Measurements from ENCODE around the gene JAKMIP2.
"Not testable (repeated sequence)": the region's sequence is repeated elsewhere in the genome, so short reads cannot be mapped to it uniquely, and the experiment has no call there.

The JAKMIP2 gene

DNA sequence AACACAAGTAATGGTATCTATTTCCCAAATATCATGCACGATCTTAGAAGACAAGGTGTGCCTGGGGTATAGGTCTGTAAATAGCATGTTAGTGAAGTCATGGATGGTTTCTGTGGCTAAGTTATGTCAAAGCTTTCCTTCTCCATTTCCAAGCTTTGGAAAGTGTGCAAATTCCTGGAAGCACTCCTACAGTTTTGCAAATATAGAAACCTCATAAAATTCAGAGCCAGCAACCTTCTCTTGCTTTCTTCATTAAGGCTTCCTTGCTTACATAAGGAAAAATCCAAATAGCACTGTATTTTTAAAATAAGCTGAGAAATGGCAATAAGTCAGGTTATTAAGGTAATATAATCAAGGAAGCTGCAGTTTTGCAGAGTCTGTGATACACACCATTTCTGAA, 138.1 kb downstream of the JAKMIP2 start:
- DNase-seq (ENCODE audit: low read depth, low spot score): no peak
- H3K4me3 ChIP-seq: no peak overlapping the region
- H3K27ac ChIP-seq: no peak overlapping the region
- no peak overlapping the region for H3K9ac ChIP-seq (ENCODE audit: insufficient read length)
- peaks cover 91% of the 10 kb centered on the region for H3K36me3 ChIP-seq (ENCODE audit: insufficient read depth, low read length)
- TF ChIP-seq FOXP2 (optimal IDR thresholded peaks at IDR 0.05; ENCODE audit: control extremely low read depth, extremely low read length, insufficient read depth): no peak
- no peak for TF ChIP-seq EZH2 (IDR thresholded peaks at IDR 0.05)
- no peak for TF ChIP-seq POLR2AphosphoS5 (IDR thresholded peaks at IDR 0.05; ENCODE audit: borderline replicate concordance, low read depth, low read length)
- H3K9me3 ChIP-seq (ENCODE audit: low read depth, low read length): no peaks in the 10 kb centered on the region

DNA sequence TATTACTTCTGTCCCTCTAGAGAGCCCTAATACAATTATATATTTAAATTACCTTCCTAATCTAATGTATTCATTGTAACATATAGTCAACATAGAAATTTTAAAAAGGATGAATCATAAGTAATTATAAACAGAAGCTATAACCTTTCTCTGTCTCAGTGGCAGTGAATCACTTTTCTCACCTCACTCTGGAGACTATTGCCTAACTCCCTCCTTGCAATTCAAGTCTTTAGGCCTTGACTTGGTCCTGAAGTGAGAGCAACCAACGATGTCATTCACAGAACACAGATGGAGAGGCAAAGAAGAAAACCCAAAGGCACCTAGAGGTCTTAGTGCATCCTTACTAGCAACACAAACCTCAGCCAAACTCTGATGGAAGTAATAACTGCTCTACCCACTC, 139.4 kb downstream of the JAKMIP2 start:
- Histone ChIP-seq H3K9ac (ENCODE audit: insufficient read length) (no peak overlapping the region), H3K4me3 (no peak overlapping the region)
- no peak for DNase-seq (ENCODE audit: low read depth, low spot score)

DNA sequence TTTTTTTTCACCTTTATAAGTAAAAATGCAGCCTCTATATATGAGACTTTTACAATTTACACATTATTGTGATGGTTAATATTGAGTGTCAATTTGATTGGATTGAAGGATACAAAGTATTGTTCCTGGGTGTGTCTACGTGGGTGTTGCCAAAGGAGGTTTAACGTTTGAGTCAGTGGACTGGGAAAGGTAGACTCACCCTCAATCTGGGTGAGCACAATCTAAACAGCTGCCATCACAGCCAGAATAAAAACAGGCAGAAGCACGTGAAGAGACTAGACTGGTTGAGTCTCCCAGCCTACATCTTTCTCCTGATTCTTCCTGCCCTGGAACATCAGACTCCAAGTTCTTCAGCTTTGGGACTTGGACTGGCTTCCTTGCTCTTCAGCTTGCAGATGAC, 139.9 kb downstream of the JAKMIP2 start:
- Histone ChIP-seq H3K27ac (no peak overlapping the region), H3K9ac (ENCODE audit: insufficient read length) (no peak overlapping the region), H3K36me3 (ENCODE audit: insufficient read depth, low read length) (peaks cover 88% of the 10 kb centered on the region)

More for the DNA sequence above, 139.4 kb downstream of the JAKMIP2 start:
- Histone ChIP-seq H3K36me3 (ENCODE audit: insufficient read depth, low read length) (peaks cover 90% of the 10 kb centered on the region), H3K9me3 (ENCODE audit: low read depth, low read length) (no peaks in the 10 kb centered on the region), H3K27ac (no peak overlapping the region)
- no peak for TF ChIP-seq FOXP2 (optimal IDR thresholded peaks at IDR 0.05; ENCODE audit: control extremely low read depth, extremely low read length, insufficient read depth)
- no peak for TF ChIP-seq POLR2AphosphoS5 (IDR thresholded peaks at IDR 0.05; ENCODE audit: borderline replicate concordance, low read depth, low read length)
- TF ChIP-seq EZH2 (IDR thresholded peaks at IDR 0.05): no peak

DNA sequence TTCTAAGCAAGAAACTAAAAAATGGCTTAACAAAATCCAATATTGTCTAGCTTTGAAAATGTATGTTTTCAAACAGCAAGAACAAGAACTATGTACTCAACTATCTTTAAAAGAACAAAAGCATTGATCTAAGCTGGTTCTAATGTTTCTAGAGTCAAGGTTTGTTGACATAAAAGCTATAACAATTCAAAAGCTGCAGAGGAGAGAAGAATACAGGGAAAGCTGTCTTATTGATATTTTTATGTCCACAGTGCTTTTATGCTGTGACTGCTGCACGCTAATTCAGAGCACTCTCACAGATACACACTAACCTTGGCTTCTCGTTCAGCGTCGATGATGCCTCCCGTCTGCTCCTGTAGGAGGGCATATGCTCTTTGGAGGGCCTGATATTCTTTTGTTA, 143.2 kb downstream of the JAKMIP2 start:
- no peak for TF ChIP-seq EZH2 (IDR thresholded peaks at IDR 0.05)
- TF ChIP-seq FOXP2 (optimal IDR thresholded peaks at IDR 0.05; ENCODE audit: control extremely low read depth, extremely low read length, insufficient read depth): no peak
- no peak for TF ChIP-seq POLR2AphosphoS5 (IDR thresholded peaks at IDR 0.05; ENCODE audit: borderline replicate concordance, low read depth, low read length)
- peaks cover 81% of the 10 kb centered on the region for H3K36me3 ChIP-seq (ENCODE audit: insufficient read depth, low read length)
- no peaks in the 10 kb centered on the region for H3K9me3 ChIP-seq (ENCODE audit: low read depth, low read length)
- no peak for DNase-seq (ENCODE audit: low read depth, low spot score)
- no peak overlapping the region for H3K4me3 ChIP-seq
- H3K27ac ChIP-seq: peak overlapping the region; percentile 97
- H3K9ac ChIP-seq (ENCODE audit: insufficient read length): peak overlapping the region; percentile 34

More for the DNA sequence above, 139.9 kb downstream of the JAKMIP2 start:
- Histone ChIP-seq H3K4me3 (no peak overlapping the region), H3K9me3 (ENCODE audit: low read depth, low read length) (no peaks in the 10 kb centered on the region)
- TF ChIP-seq POLR2AphosphoS5 (IDR thresholded peaks at IDR 0.05; ENCODE audit: borderline replicate concordance, low read depth, low read length) (no peak), EZH2 (IDR thresholded peaks at IDR 0.05) (no peak), FOXP2 (optimal IDR thresholded peaks at IDR 0.05; ENCODE audit: control extremely low read depth, extremely low read length, insufficient read depth) (no peak)
- no peak for DNase-seq (ENCODE audit: low read depth, low spot score)

DNA sequence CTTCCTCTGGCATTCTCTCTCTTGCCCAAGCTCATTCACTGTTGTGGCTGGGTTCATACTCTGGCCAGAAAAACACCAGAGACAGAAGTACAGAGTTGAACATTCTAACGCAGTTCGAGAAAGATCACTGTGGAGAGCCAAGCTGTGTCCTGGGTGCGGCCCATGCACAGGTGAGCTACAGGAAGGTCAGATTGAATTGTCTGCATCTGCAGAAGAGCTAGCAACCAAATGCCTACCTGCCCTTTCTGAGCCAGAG, 145.9 kb downstream of the JAKMIP2 start:
- H3K9me3 ChIP-seq (ENCODE audit: low read depth, low read length): no peaks in the 10 kb centered on the region
- H3K9ac ChIP-seq (ENCODE audit: insufficient read length): no peak overlapping the region
- no peak for DNase-seq (ENCODE audit: low read depth, low spot score)
- TF ChIP-seq EZH2 (IDR thresholded peaks at IDR 0.05) (no peak), POLR2AphosphoS5 (IDR thresholded peaks at IDR 0.05; ENCODE audit: borderline replicate concordance, low read depth, low read length) (no peak), FOXP2 (optimal IDR thresholded peaks at IDR 0.05; ENCODE audit: control extremely low read depth, extremely low read length, insufficient read depth) (no peak)
- no peak overlapping the region for H3K4me3 ChIP-seq
- peaks cover 60% of the 10 kb centered on the region for H3K36me3 ChIP-seq (ENCODE audit: insufficient read depth, low read length)
- peak overlapping the region; percentile 97 for H3K27ac ChIP-seq

DNA sequence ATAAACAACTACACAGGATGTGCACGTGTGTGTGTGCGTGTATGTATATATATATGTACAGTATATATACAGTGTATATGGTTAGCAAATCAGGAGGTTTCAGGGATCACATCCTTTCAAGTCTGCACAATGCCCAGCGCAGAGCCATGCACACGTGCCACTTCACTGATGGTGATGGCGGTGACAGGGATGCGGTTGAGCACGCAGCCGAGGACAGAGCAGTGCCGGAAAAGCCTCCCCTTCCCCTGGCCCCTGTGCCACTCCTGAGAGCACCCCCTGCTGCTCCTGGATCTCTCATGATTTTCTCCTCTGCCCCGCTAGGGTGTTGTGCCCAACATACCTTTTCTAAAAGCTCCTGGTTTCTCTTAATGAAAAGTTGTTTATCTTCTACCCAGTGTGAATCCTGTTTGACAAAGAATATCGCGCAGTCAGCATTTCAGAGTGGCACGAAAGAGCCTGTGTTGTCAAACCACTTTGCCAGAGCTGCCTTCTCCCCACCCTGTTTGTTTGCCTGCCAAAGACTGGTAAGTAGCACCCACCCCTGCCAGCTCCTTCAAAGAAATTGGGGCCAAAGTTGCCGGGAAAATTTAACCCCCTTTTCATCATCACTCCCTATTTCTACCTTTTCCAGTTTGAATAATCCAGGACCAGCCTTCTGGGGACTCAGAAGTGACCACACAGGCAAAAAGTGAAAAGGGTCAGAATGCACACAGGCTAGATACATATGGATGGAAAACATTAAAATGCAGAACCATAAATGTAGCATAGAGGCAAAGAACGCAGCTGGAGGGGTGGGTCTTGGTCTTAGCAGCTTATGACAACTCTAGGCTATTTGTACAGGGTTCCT, 146.4 kb downstream of the JAKMIP2 start:
- DNase-seq (ENCODE audit: low read depth, low spot score): no peak
- TF ChIP-seq POLR2AphosphoS5 (IDR thresholded peaks at IDR 0.05; ENCODE audit: borderline replicate concordance, low read depth, low read length) (no peak), EZH2 (IDR thresholded peaks at IDR 0.05) (no peak)
- H3K9ac ChIP-seq (ENCODE audit: insufficient read length): no peak overlapping the region
- peak overlapping the region; percentile 3; the same call in 1 of the 2 replicates for H3K4me3 ChIP-seq
- H3K9me3 ChIP-seq (ENCODE audit: low read depth, low read length): no peaks in the 10 kb centered on the region
- peak overlapping the region; percentile 97 for H3K27ac ChIP-seq
- peaks cover 55% of the 10 kb centered on the region for H3K36me3 ChIP-seq (ENCODE audit: insufficient read depth, low read length)

DNA sequence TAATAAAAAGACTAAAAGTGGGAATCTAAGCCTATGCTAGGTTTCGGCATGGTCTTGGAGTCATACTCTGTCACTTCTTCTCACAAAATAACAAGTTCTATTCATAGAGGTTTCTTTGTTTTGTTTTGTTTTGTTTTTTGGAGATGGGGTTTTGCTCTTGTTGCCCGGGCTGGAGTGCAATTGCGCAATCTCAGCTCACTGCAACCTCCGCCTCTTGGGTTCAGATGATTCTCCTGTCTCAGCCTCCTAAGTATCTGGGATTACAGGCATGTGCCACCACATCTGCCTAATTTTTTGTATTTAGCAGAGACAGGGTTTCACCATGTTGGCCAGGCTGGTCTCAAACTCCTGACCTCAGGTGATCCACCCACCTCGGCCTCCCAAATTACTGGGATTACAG, 147.1 kb downstream of the JAKMIP2 start:
- Histone ChIP-seq H3K36me3 (ENCODE audit: insufficient read depth, low read length) (peaks cover 55% of the 10 kb centered on the region), H3K27ac (peak overlapping the region; percentile 97)
- not testable (repeated sequence) for H3K4me3 ChIP-seq; H3K9ac ChIP-seq (ENCODE audit: insufficient read length); DNase-seq (ENCODE audit: low read depth, low spot score); H3K9me3 ChIP-seq (ENCODE audit: low read depth, low read length)

DNA sequence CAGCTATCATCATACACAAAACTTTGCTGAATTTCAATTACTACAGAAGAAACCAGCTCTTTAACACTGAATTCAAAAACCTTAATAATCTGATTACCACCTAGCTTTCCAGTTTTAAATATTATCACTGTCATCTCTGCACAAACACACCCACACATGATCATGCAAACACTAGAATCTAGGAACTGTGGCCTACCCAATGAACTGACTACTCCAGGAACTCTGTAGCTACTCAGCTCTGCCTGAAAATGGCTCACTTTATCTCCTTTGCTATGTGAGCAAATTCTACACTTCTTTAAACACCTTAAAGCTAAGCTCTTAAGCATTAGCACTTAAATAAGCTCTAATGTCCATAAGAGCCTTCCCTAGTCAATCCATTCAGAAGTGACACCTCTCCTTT, 149.4 kb downstream of the JAKMIP2 start:
- peak overlapping the region; percentile 69 for H3K9ac ChIP-seq (ENCODE audit: insufficient read length)
- TF ChIP-seq FOXP2 (optimal IDR thresholded peaks at IDR 0.05; ENCODE audit: control extremely low read depth, extremely low read length, insufficient read depth): no peak
- TF ChIP-seq EZH2 (IDR thresholded peaks at IDR 0.05): no peak
- no peak for TF ChIP-seq POLR2AphosphoS5 (IDR thresholded peaks at IDR 0.05; ENCODE audit: borderline replicate concordance, low read depth, low read length)
- H3K9me3 ChIP-seq (ENCODE audit: low read depth, low read length): no peaks in the 10 kb centered on the region
- peaks cover 58% of the 10 kb centered on the region for H3K36me3 ChIP-seq (ENCODE audit: insufficient read depth, low read length)
- H3K4me3 ChIP-seq: no peak overlapping the region
- no peak for DNase-seq (ENCODE audit: low read depth, low spot score)
- peak overlapping the region; percentile 97 for H3K27ac ChIP-seq

DNA sequence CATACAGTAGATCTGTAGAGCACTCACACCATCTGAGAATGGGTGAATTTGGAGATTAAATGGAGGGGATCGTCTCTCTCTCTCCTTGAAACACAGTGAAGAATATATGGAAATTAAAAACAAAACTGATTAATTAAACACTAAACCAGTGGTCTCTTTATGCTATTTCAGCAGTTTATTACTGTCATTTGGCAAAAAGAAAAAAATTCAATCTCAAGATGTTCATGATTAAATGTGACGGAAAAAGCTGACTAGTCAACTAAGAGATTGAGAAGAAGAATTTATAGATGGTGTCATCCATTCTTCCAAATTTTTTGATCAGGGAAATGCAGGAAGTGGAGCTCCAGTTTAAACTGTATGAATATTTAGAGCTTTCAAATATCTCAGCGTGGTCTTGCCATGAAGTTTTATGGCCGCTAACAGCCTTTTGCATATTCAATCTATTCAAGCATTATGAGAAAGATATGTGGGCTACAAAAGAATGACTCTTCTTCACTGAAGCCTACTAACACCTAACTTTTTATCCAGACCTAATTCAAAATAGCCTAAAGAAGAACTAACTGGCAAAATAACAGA, 151.0 kb downstream of the JAKMIP2 start:
- DNase-seq (ENCODE audit: low read depth, low spot score): peak; percentile 86
- H3K36me3 ChIP-seq (ENCODE audit: insufficient read depth, low read length): peaks cover 67% of the 10 kb centered on the region
- TF ChIP-seq EZH2 (IDR thresholded peaks at IDR 0.05): no peak
- no peak for TF ChIP-seq FOXP2 (optimal IDR thresholded peaks at IDR 0.05; ENCODE audit: control extremely low read depth, extremely low read length, insufficient read depth)
- TF ChIP-seq POLR2AphosphoS5 (IDR thresholded peaks at IDR 0.05; ENCODE audit: borderline replicate concordance, low read depth, low read length): peak; percentile 70; the same call in 1 of the 2 replicates
- H3K9me3 ChIP-seq (ENCODE audit: low read depth, low read length): no peaks in the 10 kb centered on the region
- peak overlapping the region; percentile 89 for H3K9ac ChIP-seq (ENCODE audit: insufficient read length)
- peak overlapping the region; percentile 79 for H3K4me3 ChIP-seq
- H3K27ac ChIP-seq: peak overlapping the region; percentile 97

Measured in SK-N-MC (cell line).